Stimulated activated CD8-positive, alpha-beta memory T cell treated with anti-CD3 and anti-CD28 coated beads, Interleukin-2, amount 100 ng/mL, for 48 hours (primary cell): ENCODE data around the gene SPTB.
"Not testable (repeated sequence)": the region's sequence is repeated elsewhere in the genome, so short reads cannot be mapped to it uniquely, and the experiment has no call there.

Source experiments
- DNase-seq, 2 donors: peaks; one replicate each; pipeline ENCODE4 v3.0.0-alpha.2; 2020; ENCODE audit warnings: low read depth in 2 of 2

Gene SPTB

GRCh38 chr14:64879635-64880220 is at the start of gene SPTB:
SPTB (minus strand) TSS chr14:64879907; CDS start chr14:64823094, 56,813 bp downstream.
- peak; percentile 55 to 61 for DNase-seq

GRCh38 chr14:64929014-64929359 is 49.3 kb upstream of the SPTB start:
- no peak for DNase-seq

DNA sequence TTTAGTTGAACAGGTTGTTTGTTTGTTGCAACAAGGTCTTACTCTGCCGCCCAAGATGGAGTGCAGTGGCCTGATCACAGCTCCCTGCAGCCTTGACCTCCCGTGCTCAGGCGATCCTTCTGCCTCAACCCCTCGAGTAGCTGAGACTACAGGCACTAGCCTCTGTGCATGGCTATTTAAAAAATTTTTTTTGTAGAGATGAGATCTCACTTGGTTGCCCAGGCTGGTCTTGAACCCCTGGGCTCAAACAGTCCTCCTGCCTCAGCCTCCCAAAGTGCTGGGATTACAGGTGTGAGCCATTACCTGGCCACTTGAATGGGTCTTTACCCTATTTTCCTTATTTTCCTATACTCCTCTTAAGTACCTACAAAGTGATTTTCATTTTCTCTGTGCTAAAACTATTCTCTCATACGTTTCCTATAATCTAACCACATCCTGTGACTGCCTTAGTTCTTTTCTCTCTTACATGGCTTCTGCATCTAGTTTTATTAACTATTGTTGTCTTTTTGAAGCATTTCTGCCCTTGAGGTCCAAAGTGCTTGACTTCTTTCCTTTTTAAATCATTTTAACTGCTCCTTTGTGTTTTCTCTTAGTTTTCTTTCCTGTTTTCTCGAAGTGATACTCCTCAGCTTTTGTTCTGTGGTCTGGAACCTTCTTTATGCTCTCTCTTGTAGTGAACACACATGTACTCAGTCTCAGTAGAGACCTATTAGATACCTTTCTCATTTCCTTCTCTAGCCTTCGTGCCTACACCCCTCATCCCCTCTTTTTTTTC is 48.7 kb upstream of the SPTB start:
- DNase-seq: no peak

DNA sequence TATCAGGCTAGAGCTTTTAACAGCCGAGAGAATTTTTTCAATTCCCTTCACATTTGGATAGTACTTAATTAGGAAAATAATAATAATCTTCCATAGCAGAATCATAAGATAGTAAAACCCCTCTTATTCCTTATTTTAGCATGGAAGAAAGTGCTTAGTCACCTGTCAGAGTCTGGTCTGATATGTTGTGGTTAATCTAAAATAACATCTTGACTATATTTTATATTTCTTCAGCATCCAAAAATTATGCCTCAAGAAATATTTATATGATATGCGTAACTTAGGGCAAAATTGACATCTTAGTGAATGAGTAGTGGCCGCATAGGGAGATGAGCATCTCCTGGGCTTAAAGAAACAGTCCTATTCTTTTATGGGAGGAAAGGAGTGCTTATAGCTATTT is 47.3 kb upstream of the SPTB start:
- no peak for DNase-seq

GRCh38 chr14:64926398-64926995 is 46.8 kb upstream of the SPTB start:
- no peak for DNase-seq

GRCh38 chr14:64923015-64923414 is 43.3 kb upstream of the SPTB start:
- DNase-seq: no peak

DNA sequence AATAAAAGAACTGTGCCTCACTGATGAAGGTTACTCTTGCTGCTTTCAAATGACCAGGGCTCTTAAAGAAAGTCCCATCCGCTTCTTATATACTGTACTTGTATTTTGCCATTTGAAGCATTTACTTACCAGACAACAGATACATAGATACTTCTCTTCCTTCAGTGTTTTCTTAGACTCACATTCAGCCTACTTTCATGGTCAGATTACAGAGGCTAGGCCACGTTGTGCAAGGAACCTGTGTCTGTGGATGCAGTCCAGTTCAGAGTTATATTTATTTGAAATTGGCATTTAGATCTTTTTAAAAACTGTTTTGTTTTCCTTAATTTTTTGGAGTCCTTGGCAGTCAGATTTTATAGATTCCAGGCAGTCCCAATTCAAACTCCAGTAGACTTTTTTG is 40.8 kb upstream of the SPTB start:
- DNase-seq: no peak

DNA sequence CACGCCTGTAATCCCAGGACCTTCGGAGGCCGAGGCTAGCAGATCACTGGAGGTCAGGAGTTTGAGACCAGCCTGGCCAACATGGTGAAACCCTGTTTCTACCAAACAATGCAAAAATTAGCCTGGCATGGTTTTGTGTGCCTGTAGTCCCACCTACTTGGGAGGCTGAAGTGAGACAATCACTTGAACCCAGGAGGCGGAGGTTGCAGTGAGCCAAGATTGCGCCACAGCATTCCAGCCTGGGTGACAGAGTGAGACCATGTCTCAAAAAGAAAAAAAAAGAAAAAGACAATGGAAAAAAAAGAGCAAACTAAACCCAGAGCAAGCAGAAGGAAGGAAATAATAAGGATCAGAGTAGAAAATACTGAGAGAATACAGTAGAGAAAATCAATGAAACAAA is 39.9 kb upstream of the SPTB start:
- DNase-seq: no peak

- DNase-seq: no peak
Measured at GRCh38 chr14:64919215-64919614, 39.5 kb upstream of the SPTB start.

DNA sequence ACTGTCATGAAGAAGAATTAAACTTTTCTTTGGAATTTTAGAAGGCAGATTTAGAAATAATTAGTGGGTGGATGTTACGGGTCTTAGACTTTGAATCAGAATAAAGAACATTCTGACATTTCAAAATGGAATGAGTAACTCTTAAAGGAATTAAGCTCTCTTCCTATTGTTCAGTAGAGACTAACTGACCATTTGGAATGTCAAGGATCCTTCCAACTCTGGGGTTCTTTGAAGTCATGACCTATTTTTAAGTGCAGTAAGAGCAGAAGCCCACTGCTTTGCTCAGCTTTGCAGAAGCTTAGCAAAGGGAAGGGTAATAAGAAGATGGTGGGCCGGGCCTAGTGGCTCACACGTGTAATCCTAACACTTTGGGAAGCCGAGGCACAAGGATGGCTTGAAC is 38.5 kb upstream of the SPTB start:
- DNase-seq: no peak

DNA sequence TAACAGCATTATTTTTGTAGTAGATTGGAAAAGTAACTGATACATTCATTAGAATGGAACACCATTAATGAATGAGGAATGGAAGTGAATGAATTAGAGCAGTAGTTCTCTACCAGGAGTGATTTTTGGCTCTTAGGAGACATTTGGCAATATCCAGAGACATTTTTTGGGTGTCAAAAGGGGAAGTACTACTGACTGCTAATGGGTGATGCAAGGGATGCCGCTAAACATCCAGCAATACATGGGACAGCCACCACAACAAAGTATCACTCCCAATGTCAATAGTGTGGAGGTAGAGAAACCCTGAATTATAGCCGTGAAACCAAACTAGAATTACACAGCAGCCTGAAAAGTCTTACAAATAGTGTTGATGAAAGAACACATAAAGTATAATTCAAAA is 36.1 kb upstream of the SPTB start:
- no peak for DNase-seq

GRCh38 chr14:64915029-64915424 is 35.3 kb upstream of the SPTB start:
- no peak for DNase-seq

GRCh38 chr14:64914237-64915028 is 34.7 kb upstream of the SPTB start, which contains the start of gene CHURC1:
CHURC1 (plus strand) TSS chr14:64914455; CDS start chr14:64914496, 41 bp downstream.
- DNase-seq: peak; percentile 96

- DNase-seq: not testable (repeated sequence)
Measured at GRCh38 chr14:64913477-64913876, 33.8 kb upstream of the SPTB start.

GRCh38 chr14:64912261-64912660 is 32.6 kb upstream of the SPTB start:
- DNase-seq: no peak

- no peak for DNase-seq
Measured at GRCh38 chr14:64910847-64911495, 31.3 kb upstream of the SPTB start.

DNA sequence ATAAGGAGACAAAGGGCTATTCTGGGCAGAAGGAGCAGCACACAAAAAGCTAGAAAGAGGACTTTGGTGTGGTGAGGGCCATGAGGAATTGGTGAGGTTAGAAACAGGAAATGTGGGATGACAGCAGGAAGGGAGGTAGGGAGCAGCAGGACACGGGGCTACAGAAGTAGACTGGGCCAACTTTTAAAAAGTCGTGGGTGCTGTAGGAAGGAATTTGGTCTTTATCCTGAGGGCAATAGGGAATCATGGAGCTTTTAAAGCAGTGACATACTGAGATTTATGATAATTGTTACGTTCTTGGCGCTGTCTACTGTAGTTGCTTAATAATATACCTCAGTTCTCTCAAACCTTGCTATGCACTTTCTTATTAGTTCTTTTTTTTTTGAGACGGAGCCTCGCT is 26.3 kb upstream of the SPTB start:
- DNase-seq: no peak

DNA sequence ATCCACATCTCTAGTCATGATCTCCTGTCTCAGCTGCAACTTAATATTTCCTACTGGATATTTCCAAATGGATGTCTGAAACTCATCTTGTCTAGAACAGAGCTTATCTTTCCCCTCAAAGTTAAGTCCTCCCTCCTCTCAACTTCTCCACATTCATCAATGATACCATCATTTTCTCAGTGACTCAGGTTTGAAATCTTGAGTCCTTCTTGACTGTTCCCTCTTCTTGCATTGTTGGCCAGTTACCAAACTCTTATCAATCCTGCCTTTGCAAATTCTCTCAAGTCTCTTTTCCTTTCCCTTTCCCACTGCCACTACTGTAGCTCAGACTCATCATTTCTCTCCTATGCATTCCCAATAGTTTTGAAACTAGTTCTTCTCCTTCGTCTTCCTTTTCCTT is 20.3 kb upstream of the SPTB start:
- no peak for DNase-seq

DNA sequence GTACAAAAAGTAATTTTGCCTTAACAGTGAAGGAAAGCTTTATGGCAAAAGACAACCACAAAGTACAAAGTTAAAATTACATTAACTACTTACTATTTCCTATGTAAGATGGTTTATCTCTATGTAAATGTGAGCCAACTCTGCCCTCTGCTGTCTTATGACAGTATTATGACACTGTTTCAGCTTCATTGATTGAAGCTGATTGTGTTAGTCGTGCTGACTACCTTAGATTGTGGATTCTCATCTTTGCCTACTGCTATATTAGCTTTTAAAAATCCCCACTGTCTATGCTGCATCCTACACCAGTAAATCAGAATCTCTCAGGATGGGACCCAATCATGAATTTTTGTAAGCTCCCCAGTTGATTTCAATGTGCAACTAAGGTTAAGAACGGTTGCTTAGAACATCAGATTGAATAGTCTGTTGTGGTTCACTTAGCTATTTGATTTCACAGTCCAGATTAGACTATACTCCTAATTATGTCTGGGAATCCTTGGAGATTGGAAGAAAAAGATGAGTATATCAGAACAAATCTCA is 12.2 kb upstream of the SPTB start:
- no peak for DNase-seq

DNA sequence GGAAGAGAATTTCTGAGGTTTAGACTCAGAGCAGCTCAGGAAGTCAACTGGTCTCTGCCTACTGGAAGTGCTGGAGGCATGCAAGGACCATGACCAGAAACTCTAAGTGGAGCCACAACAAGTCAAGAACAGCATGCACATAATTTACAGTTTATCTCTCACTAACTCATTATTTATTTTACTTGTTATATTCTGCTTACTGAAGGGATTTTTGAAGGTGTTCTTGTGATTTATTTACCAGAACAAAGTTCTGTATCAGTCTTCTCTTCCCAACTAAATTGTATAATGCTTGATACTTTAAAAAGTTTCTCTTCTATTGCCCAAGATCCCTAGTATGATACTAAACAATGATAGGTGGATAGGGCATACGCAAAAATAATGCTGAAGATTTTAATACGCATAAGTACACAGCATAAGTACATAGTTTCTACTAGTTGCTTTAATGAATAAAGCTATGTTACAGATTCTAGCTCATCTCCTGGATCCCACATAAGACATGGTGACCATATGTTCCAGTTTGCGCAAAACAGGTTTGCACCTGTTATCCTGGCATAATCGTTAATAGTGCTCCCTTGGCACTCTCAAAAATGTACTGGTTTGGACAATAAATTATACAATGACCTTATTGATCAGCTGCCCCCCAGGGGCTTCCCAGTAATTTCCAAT is 11.6 kb upstream of the SPTB start:
- DNase-seq: no peak

GRCh38 chr14:64889352-64889751 is 9.6 kb upstream of the SPTB start:
- DNase-seq: no peak
